Adrenal gland (tissue), 12 donors: ENCODE measurements around the gene CEP41. TPM values are rescaled to one million over a fixed set of nuclear protein-coding genes. Genes with fewer than 3 reads are reported as not detected.

Experiments
- DNase-seq, 7 donors: peaks; one replicate each; pipeline ENCODE4 v3.0.0-alpha.2; 2019 to 2020
- H3K27ac ChIP-seq, 5 donors: fragments of 200-600 bp; sonication (generic) in 4 of 5; 1 replicate in 3 of 5; 2 replicates in 2 of 5; pipeline versions ENCODE4 v1.5.1 to v1.8.0; 2016 to 2020; ENCODE audit warnings: mild to moderate bottlenecking in 1 of 5
- H3K27me3 ChIP-seq: fragments of 200-600 bp; 2 replicates; pipeline ENCODE4 v1.8.0; 2021
- H3K36me3 ChIP-seq, 2 donors: fragments of 200-600 bp; replicated peaks in 1 of 2; 1 replicate in 1 of 2; 2 replicates in 1 of 2; pipeline versions ENCODE4 v1.5.1 to v1.8.0; 2018 to 2022
- H3K4me1 ChIP-seq, 2 donors: fragments of 200-600 bp; replicated peaks in 1 of 2; 1 replicate in 1 of 2; 2 replicates in 1 of 2; pipeline versions ENCODE4 v1.5.1 to v1.8.0; 2018 to 2021
- H3K4me3 ChIP-seq, 4 donors: fragments of 200-600 bp; sonication (generic) in 3 of 4; one replicate each; pipeline ENCODE4 v1.5.1; 2016 to 2018
- H3K9me3 ChIP-seq, 3 donors: fragments of 200-600 bp; sonication (generic) in 1 of 3; replicated peaks in 1 of 3; 1 replicate in 2 of 3; 2 replicates in 1 of 3; pipeline versions ENCODE4 v1.5.1 to v1.8.0; 2016 to 2021
- POLR2A ChIP-seq, 2 donors: fragments of 450-650 bp; IDR thresholded peaks; one replicate each; pipeline ENCODE4 v1.6.1; 2017; ENCODE audit warnings: antibody characterized with exemption in 2 of 2, mild to moderate bottlenecking in 2 of 2, moderate library complexity in 1 of 2
- WGBS, 4 donors: extraction: QIAGEN DNeasy Blood & Tissue Kit in 2 of 4; methylation state at CpG; one replicate each; pipeline versions ENCODE4 v1.1.5 to v1.1.7; 2013 to 2017; 5-methylcytosine and 5-hydroxymethylcytosine counted together
- intact Hi-C, 2 donors: fragments of 100-400 bp; cut with DNase I; formaldehyde crosslinking; loops; one replicate each; pipeline versions ENCODE4 v1.14.1 to v1.15.0; 2022 to 2023
- polyA plus RNA-seq, 3 donors: library from polyadenylated mRNA; stranded (reverse); fragments of 200-250 nt in 2 of 3; fragments of 350-450 nt in 1 of 3; fragmentation: Illumina TruSeq in 1 of 3; extraction: RNeasy Lipid Tissue Mini Kit (QIAGEN cat#74804) in 1 of 3; gene quantifications; one replicate each; pipeline ENCODE4 v1.2.3, GENCODE V29; 2013 to 2014
- total RNA-seq, 9 donors: library from RNA; depleted of rRNA in 4 of 9; stranded (reverse); fragments of >200 nt in 4 of 9; fragments of 120-200 nt in 1 of 9; fragmentation: NEBNext Ultra II Directional in 1 of 9; extraction: Animal tissue kit (Norgen Biotek cat#: 25700) in 1 of 9; gene quantifications; one replicate each; pipeline versions ENCODE4 v1.1.0 to v1.2.4, GENCODE V29; 2013 to 2023
- TF ChIP-seq, protein P1 (sequence below), 6 experiments: fragments of 450-650 bp in 4 of 6; fragments of 200-600 bp in 2 of 6; sonication (generic) in 1 of 6; IDR thresholded peaks; 1 replicate in 5 of 6; 2 replicates in 1 of 6; pipeline versions ENCODE4 v1.5.1 to v1.8.0; 2016 to 2021; ENCODE audit warnings: antibody characterized with exemption in 6 of 6, mild to moderate bottlenecking in 2 of 6, moderate library complexity in 1 of 6
- donor health status: healthy with polysubstance abuse.
- donor health status: Bipolar disorder and iron deficiency.
- donor health status: DM: yes; HTN: yes; CAD: no.
- donor health status: DM: no; HTN: no; CAD: no.
- donor health status: DM: no; HTN: no; CAD: no.
- donor health status: DM: yes; HTN: yes; CAD: no.

Gene CEP41
- total and polyA plus RNA-seq, 12 donors = 3.9 to 22.9 (median 15.4) TPM

DNA sequence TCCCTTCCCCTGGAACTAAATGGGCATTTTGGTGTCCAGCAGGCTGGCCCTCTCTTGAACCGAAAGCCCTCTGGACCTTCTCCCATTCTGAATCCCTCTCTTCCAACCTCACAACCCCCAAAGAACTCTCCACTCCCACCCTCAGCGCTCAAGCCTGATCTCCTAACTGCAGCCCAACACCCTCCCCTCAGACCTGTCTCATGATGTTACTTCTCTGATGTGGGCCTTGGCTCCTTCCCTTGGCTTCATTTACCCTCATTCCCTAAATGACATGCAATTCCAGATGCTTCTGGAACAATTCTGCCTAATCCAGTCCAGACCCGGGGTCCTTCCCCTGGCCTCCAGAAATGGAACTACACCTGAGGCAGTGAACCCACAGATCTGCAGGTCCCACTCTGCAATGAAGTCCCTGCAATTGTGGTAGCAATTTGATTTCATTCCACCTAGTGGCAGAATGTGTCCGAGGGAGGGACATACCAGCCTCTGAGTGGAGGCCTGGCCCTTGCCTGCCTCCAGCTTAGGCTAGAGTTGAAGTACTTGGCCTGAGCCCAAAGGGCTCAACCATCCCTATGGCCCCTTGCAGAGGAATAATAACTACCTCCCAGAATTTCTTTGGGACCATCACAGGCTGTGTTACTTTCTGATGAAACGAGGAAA is 4.1 kb upstream of the CEP41 start:
- Histone ChIP-seq H3K9me3 (peaks cover 0 to 5% (median 0%) of the 10 kb centered on the region in 3 donors), H3K4me1 (peaks cover 6 to 14% of the 10 kb centered on the region in 2 donors), H3K27me3 (no peaks in the 10 kb centered on the region), H3K27ac (no peak overlapping the region), H3K4me3 (no peak overlapping the region), H3K36me3 (no peaks in the 10 kb centered on the region)
- WGBS, 4 donors = 84 to 95% (median 90%) methylated on average over 5 of the region's 5 CpGs
- intact Hi-C loops = no loop called here
- TF ChIP-seq POLR2A (IDR thresholded peaks at IDR 0.05) = no peak
- TF ChIP-seq, protein P1, sequence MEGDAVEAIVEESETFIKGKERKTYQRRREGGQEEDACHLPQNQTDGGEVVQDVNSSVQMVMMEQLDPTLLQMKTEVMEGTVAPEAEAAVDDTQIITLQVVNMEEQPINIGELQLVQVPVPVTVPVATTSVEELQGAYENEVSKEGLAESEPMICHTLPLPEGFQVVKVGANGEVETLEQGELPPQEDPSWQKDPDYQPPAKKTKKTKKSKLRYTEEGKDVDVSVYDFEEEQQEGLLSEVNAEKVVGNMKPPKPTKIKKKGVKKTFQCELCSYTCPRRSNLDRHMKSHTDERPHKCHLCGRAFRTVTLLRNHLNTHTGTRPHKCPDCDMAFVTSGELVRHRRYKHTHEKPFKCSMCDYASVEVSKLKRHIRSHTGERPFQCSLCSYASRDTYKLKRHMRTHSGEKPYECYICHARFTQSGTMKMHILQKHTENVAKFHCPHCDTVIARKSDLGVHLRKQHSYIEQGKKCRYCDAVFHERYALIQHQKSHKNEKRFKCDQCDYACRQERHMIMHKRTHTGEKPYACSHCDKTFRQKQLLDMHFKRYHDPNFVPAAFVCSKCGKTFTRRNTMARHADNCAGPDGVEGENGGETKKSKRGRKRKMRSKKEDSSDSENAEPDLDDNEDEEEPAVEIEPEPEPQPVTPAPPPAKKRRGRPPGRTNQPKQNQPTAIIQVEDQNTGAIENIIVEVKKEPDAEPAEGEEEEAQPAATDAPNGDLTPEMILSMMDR (IDR thresholded peaks at IDR 0.05) = no peak
- no peak for DNase-seq

DNA sequence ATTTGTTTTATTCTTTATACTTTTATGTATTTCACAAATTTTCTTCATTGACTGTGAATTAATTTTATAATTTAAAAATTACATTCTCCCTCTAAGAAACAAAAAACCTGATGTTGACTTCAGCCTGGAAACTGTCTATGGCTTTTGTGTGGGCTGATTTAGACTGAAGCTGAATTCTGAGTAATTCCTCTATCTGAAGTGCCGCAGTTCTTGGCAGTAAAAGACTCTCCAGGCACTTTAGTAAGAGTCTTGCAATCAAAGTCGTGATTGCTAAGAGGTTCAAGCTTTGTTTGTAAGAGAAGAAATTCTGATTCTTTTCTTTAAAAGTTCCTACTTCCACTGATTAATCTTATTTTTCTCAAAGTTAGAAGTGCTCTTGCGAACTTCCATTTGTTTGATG is 3.4 kb upstream of the CEP41 start:
- H3K27me3 ChIP-seq = no peaks in the 10 kb centered on the region
- peaks cover 6 to 16% of the 10 kb centered on the region in 2 donors for H3K4me1 ChIP-seq
- peak in 1 of 7 donors; percentile 29 for DNase-seq
- intact Hi-C loops = no loop called here
- H3K27ac ChIP-seq = no peak overlapping the region
- 28 to 55% (median 38%) methylated on average over 3 of the region's 3 CpGs for WGBS, 4 donors
- no peak for TF ChIP-seq POLR2A (IDR thresholded peaks at IDR 0.05)
- TF ChIP-seq, protein P1 (IDR thresholded peaks at IDR 0.05) = no peak
- H3K36me3 ChIP-seq = no peaks in the 10 kb centered on the region
- H3K4me3 ChIP-seq = no peak overlapping the region
- peaks cover 0 to 5% (median 0%) of the 10 kb centered on the region in 3 donors for H3K9me3 ChIP-seq

DNA sequence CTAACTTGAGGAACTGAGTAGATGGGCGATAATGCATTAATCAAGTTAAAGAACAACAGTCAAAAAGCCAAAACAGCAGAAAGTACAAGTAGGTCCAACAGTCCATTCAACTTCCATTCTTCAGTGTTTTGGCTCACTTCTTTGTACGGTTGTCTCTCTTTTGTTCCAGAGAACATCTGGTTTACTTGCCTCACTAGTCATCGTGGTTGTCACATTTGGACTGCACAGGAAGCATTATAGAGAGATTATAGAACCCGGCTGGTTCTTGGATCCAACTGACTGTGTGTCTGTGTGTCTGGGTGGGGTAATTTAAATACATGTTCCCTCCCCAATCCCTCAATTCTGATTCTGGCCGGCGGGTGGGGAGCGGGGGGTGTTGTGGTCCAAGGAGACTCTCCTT is 1.8 kb upstream of the CEP41 start:
- WGBS, 4 donors = 86 to 95% (median 92%) methylated on average over 7 of the region's 7 CpGs
- no peak overlapping the region for H3K27ac ChIP-seq
- TF ChIP-seq, protein P1 (IDR thresholded peaks at IDR 0.05) = no peak
- TF ChIP-seq POLR2A (IDR thresholded peaks at IDR 0.05) = no peak
- H3K36me3 ChIP-seq = no peaks in the 10 kb centered on the region
- H3K4me1 ChIP-seq = peaks cover 6 to 16% of the 10 kb centered on the region in 2 donors
- no peaks in the 10 kb centered on the region for H3K27me3 ChIP-seq
- no peak overlapping the region for H3K4me3 ChIP-seq
- H3K9me3 ChIP-seq = no peaks in the 10 kb centered on the region
- intact Hi-C loops = no loop called here
- DNase-seq = no peak

GRCh38 chr7:130441408-130441869 is 623 bp upstream of the CEP41 start:
- 25 to 33% (median 29%) methylated on average over 9 of the region's 9 CpGs for WGBS, 4 donors

More at GRCh38 chr7:130441408-130441869, 623 bp upstream of the CEP41 start:
- H3K27me3 ChIP-seq = no peaks in the 10 kb centered on the region
- intact Hi-C loops = no loop called here
- H3K36me3 ChIP-seq = no peaks in the 10 kb centered on the region
- peak overlapping the region in 4 of 5 donors; percentile 49 to 93 (median 81) for H3K27ac ChIP-seq
- no peak for TF ChIP-seq POLR2A (IDR thresholded peaks at IDR 0.05)
- TF ChIP-seq, protein P1 (IDR thresholded peaks at IDR 0.05) = no peak
- no peaks in the 10 kb centered on the region for H3K9me3 ChIP-seq
- H3K4me3 ChIP-seq = peak overlapping the region in 2 of 4 donors; percentile 62 to 82
- peaks cover 6 to 16% of the 10 kb centered on the region in 2 donors for H3K4me1 ChIP-seq
- DNase-seq = peak in 2 of 7 donors; percentile 37 to 73
